Duodenal mucosa (tissue), 2 donors: ENCODE measurements around the gene GNG14.
"Not testable (repeated sequence)": the region's sequence is repeated elsewhere in the genome, so short reads cannot be mapped to it uniquely, and the experiment has no call there.

Experiments
- H3K27ac ChIP-seq: one replicate; pipeline ENCODE4 v1.7.0; 2013; ENCODE audit warnings: low read depth, low read length
- H3K27me3 ChIP-seq, 2 donors: one replicate each; pipeline ENCODE4 v1.7.0; 2013; ENCODE audit warnings: low read length in 2 of 2, control low read depth in 1 of 2; ENCODE audit not compliant: insufficient read depth in 2 of 2, control insufficient read depth in 1 of 2
- H3K36me3 ChIP-seq, 2 donors: one replicate each; pipeline ENCODE4 v1.7.0; 2013; ENCODE audit warnings: low read length in 2 of 2, control low read depth in 1 of 2; ENCODE audit not compliant: insufficient read depth in 2 of 2, control insufficient read depth in 1 of 2
- H3K4me1 ChIP-seq, 2 donors: one replicate each; pipeline ENCODE4 v1.7.0; 2013; ENCODE audit warnings: low read length in 2 of 2, control low read depth in 1 of 2; ENCODE audit not compliant: insufficient read depth in 2 of 2, control insufficient read depth in 1 of 2
- H3K4me3 ChIP-seq, 2 donors: one replicate each; pipeline ENCODE4 v1.7.0; 2013; ENCODE audit warnings: low read length in 2 of 2, low read depth in 1 of 2
- H3K9ac ChIP-seq, 2 donors: one replicate each; pipeline ENCODE4 v1.7.0; 2013; ENCODE audit warnings: low read length in 2 of 2, low read depth in 1 of 2
- H3K9me3 ChIP-seq, 2 donors: one replicate each; pipeline ENCODE4 v1.7.0; 2013; ENCODE audit warnings: low read length in 2 of 2, control low read depth in 1 of 2; ENCODE audit not compliant: control insufficient read depth in 1 of 2

The GNG14 gene

DNA sequence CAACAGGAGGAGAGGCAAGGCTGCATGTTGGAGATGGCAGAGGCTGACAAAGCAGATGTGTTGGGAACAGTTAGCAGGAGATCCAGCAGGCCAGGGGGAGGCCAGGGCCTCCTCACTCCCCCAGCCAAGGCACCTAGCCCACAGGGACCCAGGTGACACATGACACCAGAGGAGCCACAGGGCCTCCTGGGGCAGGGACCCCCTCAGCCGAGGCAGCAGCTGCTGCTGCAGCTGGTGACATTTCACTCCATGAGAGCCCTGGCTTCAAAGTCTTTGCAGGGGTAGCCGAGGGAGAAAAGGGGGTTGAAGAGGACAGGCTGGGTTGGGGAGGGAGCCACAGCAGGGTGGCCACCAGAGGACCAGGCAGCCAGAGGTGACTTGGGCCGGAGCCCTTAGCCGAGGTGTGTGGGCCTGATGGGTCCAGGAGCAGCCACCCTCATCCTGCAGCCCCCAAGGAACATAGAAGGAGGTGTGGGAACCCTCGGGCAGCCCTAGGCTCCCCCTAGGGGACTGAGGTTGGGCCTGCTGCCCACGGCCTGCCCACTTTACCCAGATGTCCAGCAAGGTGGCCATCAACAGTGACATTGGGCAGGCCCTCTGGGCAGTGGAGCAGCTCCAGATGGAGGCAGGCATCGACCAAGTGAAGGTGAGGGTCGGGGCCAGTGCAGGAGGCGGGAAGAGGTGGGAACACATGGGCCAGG lies at the start of gene GNG14:
TSS of gene GNG14 (plus strand) at position 503 of the 701 bp plus-strand sequence. CDS start at position 554, 51 bp downstream.
- H3K9ac ChIP-seq, result no peak within 1 kb of the TSS
- H3K4me1 ChIP-seq, result no peaks in the 10 kb centered on the region
- H3K9me3 ChIP-seq, result no peaks in the 10 kb centered on the region

DNA sequence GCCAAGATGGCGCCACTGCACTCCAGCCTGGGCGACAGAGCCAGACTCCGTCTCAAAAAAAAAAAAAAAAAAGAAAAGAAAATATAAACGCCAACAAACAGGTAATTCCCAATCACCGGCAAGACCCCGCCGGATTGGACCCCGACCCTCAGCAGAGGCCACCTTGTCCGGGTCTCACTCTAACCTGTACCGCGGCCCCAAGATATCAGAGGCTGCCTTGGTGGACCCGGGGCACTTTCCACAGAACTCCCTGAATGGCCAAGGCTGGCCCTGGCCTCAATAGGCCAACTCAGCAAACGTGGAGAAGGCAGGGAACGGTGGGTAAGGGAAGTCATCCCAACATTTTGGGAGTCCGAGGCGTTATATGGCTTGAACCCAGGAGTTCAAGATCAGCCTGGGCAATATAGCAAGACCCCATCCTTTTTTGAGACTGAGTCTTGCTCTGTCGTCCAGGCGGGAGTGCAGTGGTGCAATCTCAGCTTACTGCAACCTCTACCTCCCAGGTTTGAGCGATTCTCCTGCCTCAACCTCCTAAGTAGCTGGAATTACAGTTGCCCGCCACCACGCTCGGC lies 49.1 kb upstream of the GNG14 start:
- Histone ChIP-seq H3K9me3 (no peaks in the 10 kb centered on the region), H3K27ac (no peak overlapping the region), H3K36me3 (no peaks in the 10 kb centered on the region), H3K27me3 (no peaks in the 10 kb centered on the region), H3K9ac (no peak overlapping the region), H3K4me3 (no peak overlapping the region), H3K4me1 (peaks cover 0 to 3% of the 10 kb centered on the region in 2 donors)

More for the DNA sequence above, at the start of gene GNG14:
- Histone ChIP-seq H3K4me3 (no peak within 1 kb of the TSS), H3K36me3 (peaks cover 0 to 3% of the 10 kb centered on the region in 2 donors), H3K27ac (no peak within 1 kb of the TSS), H3K27me3 (no peaks in the 10 kb centered on the region)

DNA sequence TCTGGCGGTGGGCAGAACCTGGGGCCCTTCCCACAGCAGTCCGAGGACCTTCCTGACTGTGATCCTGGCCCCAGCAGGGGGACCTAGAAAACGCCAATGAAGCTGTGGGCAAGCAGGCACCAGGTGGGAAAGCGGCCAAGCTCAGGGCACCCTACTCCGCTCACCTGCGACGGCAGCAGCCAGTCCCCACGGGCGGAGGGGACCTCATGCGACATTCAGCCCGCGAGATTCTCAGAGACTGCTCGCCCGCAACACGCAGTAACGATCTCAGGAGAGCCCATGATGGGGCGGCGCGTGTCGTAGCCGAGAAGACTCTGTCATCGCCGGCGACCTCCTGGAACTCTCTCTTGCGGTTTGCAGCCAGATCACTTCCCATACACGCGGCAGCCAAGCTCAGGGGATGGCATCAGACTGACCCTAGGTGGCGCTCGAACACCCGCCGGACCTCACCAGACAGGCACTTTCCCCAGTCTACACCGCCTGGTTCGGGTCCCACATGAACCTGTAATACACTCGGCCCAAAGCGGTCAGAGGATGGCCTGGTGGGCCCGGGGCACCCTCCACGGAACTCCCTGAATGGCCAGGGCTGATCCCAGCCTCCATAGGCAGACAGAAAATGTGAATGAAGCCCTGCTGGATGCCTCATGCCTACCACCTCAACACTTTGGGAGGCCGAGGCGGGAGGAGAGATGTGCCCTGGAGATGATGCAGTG lies 47.7 kb upstream of the GNG14 start:
- peak overlapping the region; percentile 48 to 64 for H3K4me3 ChIP-seq
- no peaks in the 10 kb centered on the region for H3K36me3 ChIP-seq
- H3K27me3 ChIP-seq, result no peaks in the 10 kb centered on the region
- H3K4me1 ChIP-seq, result peaks cover 0 to 3% of the 10 kb centered on the region in 2 donors
- H3K9me3 ChIP-seq, result no peaks in the 10 kb centered on the region
- peak overlapping the region; percentile 26 to 38 for H3K9ac ChIP-seq
- no peak overlapping the region for H3K27ac ChIP-seq

DNA sequence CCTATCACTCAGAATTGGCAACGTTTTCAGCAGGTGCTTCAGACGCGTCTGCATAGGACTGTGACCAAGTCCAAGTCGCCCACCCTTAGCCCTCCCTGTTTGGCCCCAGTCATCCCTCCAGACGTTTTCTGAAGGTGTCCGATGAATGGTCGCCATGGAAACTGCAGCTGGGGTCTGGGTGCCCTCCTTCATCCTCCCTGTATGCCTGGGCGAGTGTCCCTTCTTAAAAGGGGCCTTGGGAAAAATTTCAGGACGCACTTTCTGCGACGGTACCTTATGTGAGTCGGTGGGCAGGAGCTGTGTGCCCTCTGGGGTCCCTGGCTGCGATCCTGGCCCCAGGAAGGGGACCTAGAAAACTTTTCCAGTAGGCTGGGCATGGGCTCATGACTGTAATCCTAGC lies 46.3 kb upstream of the GNG14 start:
- H3K27ac ChIP-seq, result no peak overlapping the region
- no peaks in the 10 kb centered on the region for H3K27me3 ChIP-seq
- H3K36me3 ChIP-seq, result no peaks in the 10 kb centered on the region
- H3K4me3 ChIP-seq, result no peak overlapping the region
- no peaks in the 10 kb centered on the region for H3K9me3 ChIP-seq
- H3K9ac ChIP-seq, result no peak overlapping the region
- peaks cover 0 to 3% of the 10 kb centered on the region in 2 donors for H3K4me1 ChIP-seq

DNA sequence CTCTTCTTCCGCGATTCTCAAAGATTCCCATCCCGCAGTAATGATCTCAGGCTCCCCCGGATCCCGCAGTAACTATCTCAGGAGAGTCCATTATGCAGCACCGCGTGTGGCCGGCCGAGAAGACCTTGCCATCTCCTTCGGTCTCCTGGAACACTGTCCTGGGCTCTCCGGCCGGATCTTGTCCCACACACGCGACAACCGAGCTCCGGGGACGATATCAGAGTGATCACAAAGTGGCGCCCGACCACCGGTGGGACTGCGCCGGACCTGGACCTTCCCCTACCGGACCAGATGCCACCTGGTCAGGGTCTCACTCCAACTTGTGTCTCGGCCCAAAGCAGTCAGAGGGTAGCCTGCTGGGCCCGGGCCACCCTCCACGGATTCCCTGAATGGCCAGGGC lies 45.3 kb upstream of the GNG14 start:
- no peaks in the 10 kb centered on the region for H3K36me3 ChIP-seq
- no peaks in the 10 kb centered on the region for H3K27me3 ChIP-seq
- H3K4me1 ChIP-seq, result peaks cover 0 to 3% of the 10 kb centered on the region in 2 donors
- no peak overlapping the region for H3K4me3 ChIP-seq
- no peak overlapping the region for H3K27ac ChIP-seq
- no peaks in the 10 kb centered on the region for H3K9me3 ChIP-seq
- H3K9ac ChIP-seq, result no peak overlapping the region

DNA sequence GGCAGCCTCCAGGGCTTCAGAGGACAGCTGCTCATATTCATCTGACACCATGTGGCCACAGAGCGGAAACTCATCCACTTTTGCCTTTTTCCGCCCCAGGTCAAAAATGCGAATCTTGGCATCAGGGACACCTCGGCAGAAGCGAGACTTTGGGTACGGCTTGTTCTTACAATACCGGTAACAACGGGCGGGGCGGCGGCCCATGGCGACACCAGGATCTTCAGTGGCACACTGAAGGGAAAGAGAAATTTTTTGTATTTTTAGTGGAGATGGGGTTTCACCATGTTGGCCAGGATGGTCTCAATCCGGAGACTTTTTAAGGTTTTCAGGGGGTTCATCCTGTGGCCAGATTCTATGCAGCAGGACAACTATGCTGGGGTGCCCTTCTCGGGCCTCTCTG lies 44.1 kb upstream of the GNG14 start:
- not testable (repeated sequence) for H3K4me1 ChIP-seq, H3K9me3 ChIP-seq, H3K4me3 ChIP-seq, H3K27me3 ChIP-seq, H3K9ac ChIP-seq, H3K27ac ChIP-seq, H3K36me3 ChIP-seq

DNA sequence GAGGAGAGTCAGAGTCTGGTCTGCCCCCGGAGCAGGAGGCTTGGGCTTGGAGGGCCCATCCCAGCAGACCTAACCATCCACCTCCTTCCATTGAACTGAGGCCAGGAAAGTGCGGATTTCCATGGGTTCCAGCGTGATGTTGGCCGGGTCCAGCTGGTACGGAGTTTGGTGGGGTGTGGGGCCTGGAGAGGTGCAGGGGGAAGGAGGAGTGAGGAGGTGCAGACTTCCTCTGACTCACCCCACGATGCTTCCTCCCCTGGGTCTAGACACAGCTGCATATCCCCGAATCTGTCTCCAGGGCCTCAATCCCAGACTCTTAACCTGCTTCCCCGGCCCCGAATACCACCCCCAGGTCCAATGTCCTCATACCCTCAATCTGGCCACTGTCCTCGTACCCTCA lies 41.2 kb upstream of the GNG14 start:
- Histone ChIP-seq H3K27me3 (no peaks in the 10 kb centered on the region), H3K9me3 (no peaks in the 10 kb centered on the region), H3K9ac (no peak overlapping the region), H3K36me3 (no peaks in the 10 kb centered on the region), H3K4me1 (peaks cover 5% of the 10 kb centered on the region in 2 donors), H3K4me3 (no peak overlapping the region), H3K27ac (no peak overlapping the region)

DNA sequence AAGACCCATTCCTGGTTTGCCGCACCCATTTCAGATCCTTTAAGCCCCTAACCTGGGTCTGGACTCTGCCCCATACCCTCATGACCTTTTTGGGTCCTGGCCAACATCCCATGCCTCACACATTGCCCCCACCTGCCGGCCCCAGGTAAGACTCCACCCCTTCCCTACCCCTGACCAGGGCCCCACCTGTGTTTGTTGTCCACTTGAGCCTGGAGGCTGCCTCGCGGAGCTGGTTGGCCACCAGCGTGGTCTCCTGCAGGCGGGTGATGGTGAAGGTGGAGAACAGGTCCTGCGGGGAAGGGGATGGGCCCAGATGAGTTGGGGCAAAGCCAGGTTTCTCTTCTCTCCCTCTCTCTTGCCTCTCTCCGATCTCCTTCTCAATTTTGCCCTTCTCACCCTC lies 40.8 kb upstream of the GNG14 start:
- no peaks in the 10 kb centered on the region for H3K27me3 ChIP-seq
- peaks cover 5% of the 10 kb centered on the region in 2 donors for H3K4me1 ChIP-seq
- no peaks in the 10 kb centered on the region for H3K9me3 ChIP-seq
- peak overlapping the region; percentile 40 to 51 for H3K4me3 ChIP-seq
- H3K36me3 ChIP-seq, result peaks cover 0 to 2% of the 10 kb centered on the region in 2 donors
- no peak overlapping the region for H3K27ac ChIP-seq
- no peak overlapping the region for H3K9ac ChIP-seq

DNA sequence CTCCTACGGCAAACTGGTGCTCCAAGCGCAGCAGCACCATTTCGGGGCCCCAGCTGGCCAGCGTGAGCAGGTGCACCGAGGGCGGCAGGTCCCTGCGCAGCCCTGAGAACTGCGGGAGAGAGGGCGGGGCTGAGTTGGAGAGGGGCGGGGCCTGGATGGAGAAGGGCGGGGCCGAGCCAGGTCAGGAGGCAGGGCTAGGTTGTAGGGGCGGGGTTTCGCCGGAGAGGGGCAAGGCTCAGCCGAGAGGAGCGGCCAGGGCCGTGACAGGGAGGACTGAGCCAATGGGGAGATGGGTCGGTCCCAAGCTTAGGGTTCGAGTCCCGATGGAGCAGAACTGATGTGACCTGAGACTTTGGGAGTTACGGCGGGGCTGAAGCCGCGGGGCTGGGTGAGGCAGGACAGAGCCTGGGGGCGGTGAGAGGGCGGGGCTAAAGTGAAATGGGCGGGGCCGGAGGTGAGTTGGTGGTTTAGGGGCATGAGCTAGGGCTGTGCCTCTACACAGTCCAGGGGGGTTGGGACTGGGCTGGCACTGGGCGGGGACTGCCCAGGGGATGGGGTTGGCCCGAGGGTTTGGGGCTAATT lies 40.2 kb upstream of the GNG14 start:
- peaks cover 5% of the 10 kb centered on the region in 2 donors for H3K4me1 ChIP-seq
- H3K27ac ChIP-seq, result no peak overlapping the region
- H3K36me3 ChIP-seq, result peaks cover 0 to 5% of the 10 kb centered on the region in 2 donors
- no peaks in the 10 kb centered on the region for H3K27me3 ChIP-seq
- H3K9me3 ChIP-seq, result no peaks in the 10 kb centered on the region
- H3K9ac ChIP-seq, result no peak overlapping the region
- H3K4me3 ChIP-seq, result peak overlapping the region; percentile 51 to 66

DNA sequence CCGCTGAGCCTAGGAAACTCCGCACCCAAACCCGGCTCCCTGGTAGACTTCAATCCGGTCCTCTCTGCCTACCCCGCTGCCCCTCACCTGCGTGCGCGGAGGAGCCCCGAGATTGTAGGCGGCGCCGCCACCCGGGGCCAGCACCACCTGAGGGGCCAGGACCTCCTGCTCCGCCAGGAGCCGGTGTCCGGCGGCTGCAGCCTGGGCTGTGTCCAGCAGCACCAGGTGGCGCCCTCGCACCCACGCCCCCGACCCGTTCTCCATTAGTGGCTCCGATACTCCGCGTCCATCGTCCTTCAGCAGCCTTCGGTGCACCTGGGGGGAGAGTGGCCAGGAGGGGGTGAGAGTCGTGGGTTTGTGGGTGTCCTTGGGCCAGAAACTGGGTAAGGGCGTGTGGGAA lies 39.7 kb upstream of the GNG14 start:
- peaks cover 0 to 5% of the 10 kb centered on the region in 2 donors for H3K36me3 ChIP-seq
- H3K27me3 ChIP-seq, result no peaks in the 10 kb centered on the region
- no peaks in the 10 kb centered on the region for H3K9me3 ChIP-seq
- H3K27ac ChIP-seq, result no peak overlapping the region
- H3K9ac ChIP-seq, result no peak overlapping the region
- peaks cover 5% of the 10 kb centered on the region in 2 donors for H3K4me1 ChIP-seq
- H3K4me3 ChIP-seq, result peak overlapping the region; percentile 40 to 66
